HK-2 (cell line): ENCODE data around the gene AKAP10.
"Not testable (repeated sequence)": the region's sequence is repeated elsewhere in the genome, so short reads cannot be mapped to it uniquely, and the experiment has no call there.

Source experiments
- DNase-seq: peaks from one replicate; pipeline ENCODE4 v3.0.0-alpha.2; 2018; ENCODE audit not compliant: unreplicated experiment

AKAP10 gene

GRCh38 chr17:19979917-19980770 is 2.5 kb upstream of the AKAP10 start:
- no peak for DNase-seq

- no peak for DNase-seq
These were observed 1.2 kb upstream of the AKAP10 start for GRCh38 chr17:19978805-19979211.

GRCh38 chr17:19978209-19978802 is 678 bp upstream of the AKAP10 start:
- DNase-seq = no peak

- DNase-seq = no peak
These were observed 2.0 kb downstream of the AKAP10 start for GRCh38 chr17:19975601-19976000.

GRCh38 chr17:19973156-19973555 is 4.5 kb downstream of the AKAP10 start:
- no peak for DNase-seq

GRCh38 chr17:19962954-19963353 is 14.7 kb downstream of the AKAP10 start:
- not testable (repeated sequence) for DNase-seq

GRCh38 chr17:19958023-19958422 is 19.6 kb downstream of the AKAP10 start:
- DNase-seq = peak; percentile 45

GRCh38 chr17:19955099-19955498 is 22.5 kb downstream of the AKAP10 start:
- DNase-seq = no peak

GRCh38 chr17:19951411-19951810 is 26.2 kb downstream of the AKAP10 start:
- DNase-seq = not testable (repeated sequence)

- DNase-seq = not testable (repeated sequence)
These were observed 26.9 kb downstream of the AKAP10 start for GRCh38 chr17:19950624-19951195.

- no peak for DNase-seq
These were observed 29.3 kb downstream of the AKAP10 start for GRCh38 chr17:19948116-19948943.

GRCh38 chr17:19946921-19947320 is 30.7 kb downstream of the AKAP10 start:
- DNase-seq = no peak

GRCh38 chr17:19945009-19945626 is 32.5 kb downstream of the AKAP10 start:
- no peak for DNase-seq

GRCh38 chr17:19943599-19943998 is 34.0 kb downstream of the AKAP10 start:
- DNase-seq = no peak

GRCh38 chr17:19943026-19943425 is 34.6 kb downstream of the AKAP10 start:
- no peak for DNase-seq

- DNase-seq = no peak
These were observed 36.7 kb downstream of the AKAP10 start for GRCh38 chr17:19940722-19941464.

- no peak for DNase-seq
These were observed 37.5 kb downstream of the AKAP10 start for GRCh38 chr17:19939993-19940721.

- no peak for DNase-seq
These were observed 38.9 kb downstream of the AKAP10 start for GRCh38 chr17:19938736-19939135.

GRCh38 chr17:19937522-19937921 is 40.1 kb downstream of the AKAP10 start:
- no peak for DNase-seq

GRCh38 chr17:19935169-19935568 is 42.5 kb downstream of the AKAP10 start:
- no peak for DNase-seq
